Keratinocyte (primary cell): ENCODE data around the gene GRIA4.

Source experiments
- EZH2 ChIP-seq: IDR thresholded peaks from one replicate; pipeline ENCODE4 v1.6.1; 2012; ENCODE audit warnings: inconsistent platforms, mild to moderate bottlenecking, low read length, moderate library complexity
- TF ChIP-seq, protein P1 (sequence below), 3 experiments: IDR thresholded peaks in 1 of 3; conservative IDR thresholded peaks in 1 of 3; optimal IDR thresholded peaks in 1 of 3; 2 replicates in 2 of 3; 3 replicates in 1 of 3; pipeline versions ENCODE3 to v1.5.1; 2011; ENCODE audit warnings: low read length in 3 of 3, mild to moderate bottlenecking in 3 of 3, moderate library complexity in 2 of 3, control low read depth in 1 of 3, inconsistent platforms in 1 of 3; ENCODE audit not compliant: insufficient read depth in 2 of 3; ENCODE audit errors: extremely low read depth in 1 of 3

DNA sequence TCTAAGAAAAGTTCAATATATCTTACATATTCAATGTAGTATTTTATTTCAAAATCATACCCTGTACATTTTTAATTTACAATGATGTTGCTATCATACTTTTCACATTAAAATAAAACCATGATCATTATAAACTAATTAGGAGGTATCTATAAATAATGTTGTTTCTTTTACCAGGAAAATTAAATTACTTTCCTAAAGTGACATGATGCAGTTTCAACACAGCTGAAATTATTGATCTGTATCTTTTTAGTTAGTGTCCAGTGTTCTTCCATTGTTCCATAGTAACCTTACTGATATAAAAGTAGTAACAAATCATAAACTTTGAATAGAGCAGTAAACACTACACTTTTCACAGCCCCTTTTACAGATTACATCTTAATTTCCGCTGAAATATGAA, 29.7 kb downstream of the GRIA4 start:
- TF ChIP-seq, protein P1, sequence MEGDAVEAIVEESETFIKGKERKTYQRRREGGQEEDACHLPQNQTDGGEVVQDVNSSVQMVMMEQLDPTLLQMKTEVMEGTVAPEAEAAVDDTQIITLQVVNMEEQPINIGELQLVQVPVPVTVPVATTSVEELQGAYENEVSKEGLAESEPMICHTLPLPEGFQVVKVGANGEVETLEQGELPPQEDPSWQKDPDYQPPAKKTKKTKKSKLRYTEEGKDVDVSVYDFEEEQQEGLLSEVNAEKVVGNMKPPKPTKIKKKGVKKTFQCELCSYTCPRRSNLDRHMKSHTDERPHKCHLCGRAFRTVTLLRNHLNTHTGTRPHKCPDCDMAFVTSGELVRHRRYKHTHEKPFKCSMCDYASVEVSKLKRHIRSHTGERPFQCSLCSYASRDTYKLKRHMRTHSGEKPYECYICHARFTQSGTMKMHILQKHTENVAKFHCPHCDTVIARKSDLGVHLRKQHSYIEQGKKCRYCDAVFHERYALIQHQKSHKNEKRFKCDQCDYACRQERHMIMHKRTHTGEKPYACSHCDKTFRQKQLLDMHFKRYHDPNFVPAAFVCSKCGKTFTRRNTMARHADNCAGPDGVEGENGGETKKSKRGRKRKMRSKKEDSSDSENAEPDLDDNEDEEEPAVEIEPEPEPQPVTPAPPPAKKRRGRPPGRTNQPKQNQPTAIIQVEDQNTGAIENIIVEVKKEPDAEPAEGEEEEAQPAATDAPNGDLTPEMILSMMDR (optimal IDR thresholded peaks at IDR 0.05 in 1 of 3, IDR thresholded peaks at IDR 0.05 in 1 of 3, conservative IDR thresholded peaks at IDR 0.05 in 1 of 3; ENCODE audit: extremely low read depth in 1 of 3, insufficient read depth in 2 of 3, low read length in 3 of 3) = no peak
- no peak for TF ChIP-seq EZH2
